Iris pigment epithelial cell (primary cell): ENCODE data around the gene WDFY4.

Source experiments
- DNase-seq: peaks from one replicate; pipeline ENCODE4 v3.0.0-alpha.2; 2011; ENCODE audit warnings: low read depth

Gene WDFY4

GRCh38 chr10:48691812-48692528 is 7.3 kb downstream of the WDFY4 start:
- DNase-seq = no peak

DNA sequence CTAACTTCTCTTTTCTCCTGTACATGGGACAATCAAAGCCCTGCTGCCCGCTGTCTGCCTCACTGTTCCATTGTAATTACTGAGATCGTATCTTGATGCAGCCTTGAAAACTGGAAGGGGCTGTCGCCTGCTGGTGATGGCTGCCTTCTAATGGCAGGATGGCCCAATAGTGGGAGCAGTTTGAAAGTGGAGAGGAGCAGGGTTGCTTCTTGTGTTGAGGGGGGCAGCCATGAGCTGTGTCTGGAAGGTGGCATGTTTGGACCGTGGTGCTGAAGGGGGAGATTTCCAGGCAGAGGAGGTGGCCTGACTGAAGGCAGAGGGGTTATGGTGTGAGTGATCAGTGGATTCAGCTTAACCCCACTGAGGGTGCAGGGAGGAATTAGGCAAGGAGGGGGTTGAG is 8.1 kb downstream of the WDFY4 start:
- no peak for DNase-seq

- no peak for DNase-seq
Observed at GRCh38 chr10:48693206-48693605, 8.5 kb downstream of the WDFY4 start.

DNA sequence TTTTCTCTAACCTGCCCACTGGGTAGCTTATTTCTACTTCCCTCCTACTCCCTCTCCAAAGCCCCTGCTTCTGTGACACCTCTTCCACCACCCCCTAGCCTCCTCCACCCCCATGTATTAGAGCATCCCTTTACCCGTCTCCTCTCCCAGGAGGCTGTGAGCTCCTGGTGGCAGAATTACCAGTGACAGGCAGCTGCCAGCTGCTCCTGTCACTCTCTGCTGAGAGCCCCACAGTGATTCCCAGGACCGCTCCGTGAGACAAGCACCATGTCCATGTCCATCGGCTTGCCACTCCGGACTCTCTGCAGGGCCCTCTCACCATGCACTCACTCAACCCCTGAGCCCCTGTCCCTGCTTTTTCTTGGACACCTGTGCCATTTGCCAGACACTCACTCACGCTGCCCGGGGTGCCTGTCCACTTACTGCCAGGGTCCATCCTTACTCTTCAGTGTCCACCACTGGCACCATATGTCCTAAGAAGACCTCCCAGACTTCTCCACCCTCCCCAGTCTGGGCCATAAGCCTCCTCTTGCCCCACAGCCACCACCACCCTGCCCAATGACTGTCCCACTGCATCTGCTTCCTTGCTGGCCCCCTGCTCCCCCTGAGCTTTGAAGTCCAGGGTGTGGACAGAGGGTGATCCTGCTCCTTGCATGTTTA is 9.8 kb downstream of the WDFY4 start:
- no peak for DNase-seq

DNA sequence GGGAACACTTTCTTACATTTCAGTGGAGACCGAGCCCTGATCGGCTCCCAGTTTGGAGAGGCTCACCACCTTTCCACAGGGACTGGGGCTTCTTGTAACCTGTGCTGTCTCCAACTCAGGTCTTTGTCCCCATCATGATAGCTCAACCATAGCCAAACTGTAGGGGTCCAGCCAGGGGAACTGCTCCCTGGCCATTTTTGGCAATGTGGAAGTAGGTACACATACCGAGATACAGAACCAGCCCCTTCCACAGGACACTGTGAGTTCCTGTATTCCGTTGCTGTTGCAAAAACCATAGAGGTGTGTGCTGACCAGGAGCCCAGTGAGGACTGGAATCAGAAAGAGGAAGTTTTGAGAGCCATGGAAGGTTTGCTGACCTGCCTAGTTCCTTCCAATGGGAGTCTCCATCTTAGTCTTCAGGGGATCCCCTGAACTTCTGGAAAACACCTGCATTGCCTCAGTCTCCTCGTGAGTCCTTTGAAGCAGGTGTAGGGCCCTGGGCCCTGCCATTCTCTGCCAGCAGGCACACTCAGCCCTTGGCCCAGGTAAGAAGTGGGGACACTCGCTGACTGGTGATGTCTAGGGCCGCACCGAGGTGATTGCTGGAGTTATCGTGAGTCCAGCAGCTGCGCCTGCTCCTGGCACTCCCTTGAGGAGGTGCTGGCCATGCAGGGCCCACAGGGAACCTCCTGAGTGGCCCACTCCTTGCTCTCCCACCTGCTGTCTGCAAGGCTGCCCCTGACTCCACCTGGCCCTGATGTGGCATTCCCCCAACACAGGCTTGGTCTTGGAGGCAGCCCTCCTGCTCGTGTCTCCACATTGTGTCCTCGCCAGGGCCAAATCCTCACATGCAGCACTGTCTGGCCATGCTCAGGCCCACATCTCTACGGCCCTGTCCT is 11.2 kb downstream of the WDFY4 start:
- no peak for DNase-seq

DNA sequence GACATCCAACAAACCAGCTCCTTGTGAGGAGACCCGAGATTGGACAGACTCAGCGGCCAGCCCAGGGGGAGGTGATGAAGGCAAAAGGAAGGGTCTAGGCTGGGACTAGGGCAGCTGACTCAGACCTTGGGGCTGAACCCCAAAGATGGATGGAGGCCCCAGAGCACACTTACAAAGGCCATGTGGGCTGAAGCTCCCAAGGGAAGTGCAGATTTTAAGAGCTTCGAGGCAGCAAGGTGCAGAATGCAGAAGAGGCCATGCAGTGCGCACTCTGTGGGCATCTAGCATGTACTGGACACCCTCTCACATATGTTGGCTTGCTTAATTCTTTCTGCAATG is 11.8 kb downstream of the WDFY4 start:
- no peak for DNase-seq

- no peak for DNase-seq
Observed at GRCh38 chr10:48697091-48697490, 12.4 kb downstream of the WDFY4 start.

DNA sequence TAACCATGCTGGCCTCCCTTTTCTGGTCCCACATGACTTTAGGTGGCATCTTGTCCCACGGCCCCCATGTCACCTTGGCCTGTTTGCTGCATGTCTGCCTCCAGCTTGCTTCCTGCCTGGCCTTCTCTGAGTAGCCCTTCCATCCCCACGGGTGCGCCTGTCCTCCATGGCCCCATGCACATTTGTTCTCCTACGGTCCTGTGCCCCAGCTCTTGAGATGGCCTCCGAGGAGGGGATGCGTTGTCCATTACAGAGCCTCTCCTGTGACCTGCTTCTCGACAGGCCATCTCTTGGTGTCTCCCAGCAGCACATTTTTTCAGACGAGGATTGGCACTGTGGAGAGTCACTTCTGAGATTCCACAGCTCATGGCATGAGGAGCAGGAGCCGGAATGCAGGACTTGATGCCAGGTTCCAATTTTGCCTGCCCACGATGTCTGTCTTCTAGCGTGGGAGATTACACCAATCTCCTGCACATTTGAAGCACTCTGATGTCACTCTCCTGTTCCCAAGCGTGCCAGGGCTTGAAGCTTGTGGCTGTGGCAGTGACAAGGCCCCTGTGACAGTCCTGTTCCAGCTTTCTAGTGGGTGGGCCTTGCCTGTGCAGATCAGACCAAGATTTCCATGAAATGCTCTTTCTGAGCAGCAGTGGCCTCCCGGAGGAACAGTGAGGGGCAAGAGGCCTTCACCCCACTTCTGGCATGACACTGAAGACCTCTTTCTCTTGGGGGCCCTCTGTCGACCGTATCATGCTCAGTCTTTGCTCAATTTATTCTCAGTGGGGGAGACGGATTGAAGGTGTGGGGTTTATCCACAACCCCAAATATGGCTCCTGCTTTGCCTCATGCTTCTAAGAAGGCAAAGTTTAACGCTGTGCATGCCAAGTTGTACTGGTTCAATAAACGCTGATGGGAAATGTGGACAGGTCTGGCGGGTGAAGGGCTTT is 13.4 kb downstream of the WDFY4 start:
- DNase-seq = no peak

DNA sequence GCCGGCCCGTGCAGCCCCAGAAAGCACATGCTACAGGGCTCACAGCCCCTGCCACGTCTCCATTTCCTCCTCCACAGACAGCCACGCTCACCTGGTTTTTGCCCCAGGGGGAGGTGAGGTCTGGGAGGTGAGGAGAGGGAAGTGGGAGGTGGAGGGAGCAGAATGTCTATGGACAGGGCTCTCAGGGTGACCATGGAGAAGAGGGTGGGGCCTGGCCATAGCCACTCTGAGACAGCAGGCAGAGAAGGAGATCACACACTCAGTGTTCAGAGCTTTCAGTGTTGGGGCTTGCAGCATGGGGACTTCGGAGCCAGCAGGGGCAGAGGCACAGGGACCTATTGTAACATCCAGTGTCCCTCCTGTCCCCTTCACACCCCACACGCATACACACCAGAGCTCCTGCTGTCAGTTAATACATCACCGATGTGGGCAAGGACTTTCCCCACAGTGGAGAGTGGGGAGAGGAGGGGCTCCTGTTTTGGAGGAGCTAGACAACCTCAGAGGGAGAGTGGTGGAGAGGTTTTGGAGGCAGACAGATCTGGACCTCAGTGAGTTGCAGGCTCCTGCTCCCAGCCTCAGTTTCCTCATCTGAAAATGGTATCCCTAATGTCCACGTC is 14.4 kb downstream of the WDFY4 start:
- no peak for DNase-seq

GRCh38 chr10:48700071-48700470 is 15.4 kb downstream of the WDFY4 start:
- DNase-seq = no peak

DNA sequence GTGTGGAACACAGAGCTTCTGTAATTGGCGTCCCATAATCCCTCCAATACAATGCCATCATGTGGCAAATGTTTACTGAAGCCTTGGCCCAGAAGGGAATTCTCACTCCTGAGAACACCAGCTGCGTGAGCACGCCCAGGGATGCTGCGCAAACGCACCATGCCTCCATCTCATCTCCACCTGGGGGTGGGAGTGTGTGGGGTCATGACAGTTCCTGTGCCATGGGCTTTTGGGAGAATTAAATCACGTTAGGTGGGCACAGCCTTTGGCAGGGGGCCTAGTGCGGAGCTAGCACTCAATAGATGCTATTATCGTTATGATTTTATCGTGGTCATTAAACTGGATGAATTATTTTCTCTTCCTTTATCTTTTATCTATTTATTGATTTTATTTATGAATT is 15.8 kb downstream of the WDFY4 start:
- DNase-seq = no peak

DNA sequence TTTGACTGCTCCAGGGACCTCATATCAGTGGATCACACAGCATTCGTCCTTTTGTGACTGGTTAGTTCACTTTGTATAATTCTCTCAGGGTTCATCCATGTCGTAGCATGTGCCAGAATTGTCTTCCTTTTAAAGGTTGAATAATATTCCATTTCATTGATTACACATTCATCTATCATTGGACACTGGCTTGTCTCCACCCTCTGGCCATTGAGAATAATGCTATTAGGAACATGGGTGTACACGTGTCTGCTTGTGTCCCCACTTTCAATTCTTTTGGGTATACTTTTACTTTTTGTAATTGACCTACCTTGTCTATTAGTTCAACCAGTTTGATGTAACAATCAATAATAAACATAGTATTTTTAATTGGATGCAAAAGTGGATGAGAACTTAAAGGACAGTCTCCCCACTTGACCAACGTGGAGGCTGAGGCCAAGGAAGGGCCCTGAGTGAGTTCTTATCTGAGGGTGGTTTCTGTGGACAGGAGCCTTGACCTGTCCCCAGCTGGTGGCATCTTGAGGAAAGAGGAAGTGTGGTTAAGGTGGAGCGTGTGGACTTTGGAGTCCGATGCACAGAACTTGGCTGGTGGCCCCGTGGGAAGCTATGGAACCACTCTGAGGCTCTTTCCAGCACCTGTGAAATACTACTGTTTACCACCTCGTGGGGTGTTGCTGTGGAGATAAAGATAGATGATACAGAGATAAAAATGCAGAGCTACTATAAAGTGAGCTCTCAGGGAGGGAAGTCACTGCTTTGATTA is 16.6 kb downstream of the WDFY4 start:
- DNase-seq = no peak

DNA sequence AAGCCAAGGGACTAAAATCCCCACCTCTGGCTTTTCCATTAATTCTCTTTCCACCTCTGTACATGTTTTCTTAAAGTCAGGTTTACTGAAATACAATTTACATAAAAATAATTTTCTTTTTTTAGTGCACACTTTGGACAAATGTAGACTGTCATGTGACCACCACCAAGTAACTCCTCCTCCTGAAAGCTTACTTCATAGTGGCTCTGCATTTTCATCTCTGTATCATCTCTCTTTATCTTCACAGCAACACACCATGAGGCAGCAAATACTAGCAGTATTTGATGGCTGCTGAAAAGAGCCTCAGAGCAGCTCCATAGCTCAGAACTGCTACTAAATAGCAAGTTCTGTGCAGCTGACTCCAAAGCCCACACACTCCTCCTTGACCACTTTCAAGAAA is 17.3 kb downstream of the WDFY4 start:
- DNase-seq = no peak

- DNase-seq = no peak
Observed at GRCh38 chr10:48703531-48704122, 19.0 kb downstream of the WDFY4 start.

- no peak for DNase-seq
Observed at GRCh38 chr10:48704156-48704555, 19.5 kb downstream of the WDFY4 start.

- DNase-seq = no peak
Observed at GRCh38 chr10:48705401-48705938, 20.8 kb downstream of the WDFY4 start.

GRCh38 chr10:48707472-48707871 is 22.8 kb downstream of the WDFY4 start:
- no peak for DNase-seq

GRCh38 chr10:48708144-48708543 is 23.5 kb downstream of the WDFY4 start:
- peak; percentile 8 for DNase-seq

DNA sequence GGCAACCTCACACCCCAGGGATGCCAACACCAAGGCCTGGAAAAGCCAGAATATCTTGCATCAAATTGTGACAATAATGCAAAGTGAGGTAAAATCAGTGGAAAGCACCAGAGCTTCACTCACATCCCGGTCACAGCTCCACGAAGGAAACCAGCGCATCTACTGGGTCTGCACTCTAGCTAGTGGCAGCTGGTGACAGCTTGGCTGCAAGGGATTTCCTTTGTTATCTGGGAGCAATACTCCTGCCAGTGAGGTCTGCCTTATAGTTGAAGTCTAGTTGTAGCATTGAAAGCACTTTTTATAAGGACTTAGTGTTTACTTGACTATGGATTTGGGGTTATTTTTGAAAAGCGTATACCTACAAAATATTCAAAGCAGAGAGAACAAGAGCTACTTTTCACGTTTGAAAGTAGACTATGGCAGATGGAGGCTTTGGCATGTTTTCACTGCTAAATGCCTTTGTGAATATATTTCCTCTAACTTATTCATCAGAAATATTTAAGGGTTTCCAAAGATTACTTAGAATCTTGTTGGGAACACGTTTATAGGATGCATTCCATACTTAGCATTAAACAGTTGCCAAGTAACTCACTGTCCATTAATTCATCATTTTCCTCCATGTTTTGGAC is 26.1 kb downstream of the WDFY4 start:
- no peak for DNase-seq

GRCh38 chr10:48711830-48712229 is 27.2 kb downstream of the WDFY4 start:
- no peak for DNase-seq
